GM15510 (cell line): ENCODE measurements around the gene ARHGDIA.

Experiments used
- POLR2A ChIP-seq: IDR thresholded peaks from 3 replicates; pipeline ENCODE4 v1.6.1; 2011; ENCODE audit warnings: borderline replicate concordance; ENCODE audit not compliant: insufficient read length; ENCODE audit errors: extremely low read depth

Gene ARHGDIA

DNA sequence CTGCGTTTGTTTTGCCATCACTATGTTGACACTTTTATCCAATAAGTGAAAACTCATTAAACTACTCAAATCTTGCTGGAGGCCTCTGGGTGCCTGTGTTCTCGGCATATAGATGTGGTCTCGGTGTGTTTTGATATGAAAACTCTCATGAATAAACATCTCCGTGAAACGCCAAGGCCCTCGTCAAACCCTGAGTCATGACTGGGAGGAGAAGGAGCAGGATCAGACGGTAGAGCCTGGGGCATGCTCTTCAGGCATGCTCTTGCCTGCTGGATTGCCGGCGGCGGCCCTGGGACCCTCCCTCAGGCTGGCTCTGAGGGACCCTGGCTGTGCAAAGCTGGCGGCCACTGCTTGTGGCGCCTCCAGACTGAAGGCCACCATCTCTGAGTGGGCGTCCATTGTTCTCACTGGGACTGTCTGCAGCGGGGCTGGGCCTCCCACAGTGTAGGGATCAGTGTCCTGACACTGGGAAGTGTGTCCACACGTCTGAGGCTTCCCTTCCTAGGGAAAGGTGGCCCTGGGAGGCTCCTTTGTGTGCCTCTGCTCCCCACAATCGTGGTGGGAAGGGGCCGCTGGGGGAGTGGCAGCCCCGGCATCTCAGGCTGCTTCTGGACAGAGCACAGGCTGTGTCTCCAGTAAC, 29.2 kb upstream of the ARHGDIA start:
- no peak for TF ChIP-seq POLR2A

GRCh38 chr17:81899514-81900166, 28.5 kb upstream of the ARHGDIA start:
- no peak for TF ChIP-seq POLR2A

DNA sequence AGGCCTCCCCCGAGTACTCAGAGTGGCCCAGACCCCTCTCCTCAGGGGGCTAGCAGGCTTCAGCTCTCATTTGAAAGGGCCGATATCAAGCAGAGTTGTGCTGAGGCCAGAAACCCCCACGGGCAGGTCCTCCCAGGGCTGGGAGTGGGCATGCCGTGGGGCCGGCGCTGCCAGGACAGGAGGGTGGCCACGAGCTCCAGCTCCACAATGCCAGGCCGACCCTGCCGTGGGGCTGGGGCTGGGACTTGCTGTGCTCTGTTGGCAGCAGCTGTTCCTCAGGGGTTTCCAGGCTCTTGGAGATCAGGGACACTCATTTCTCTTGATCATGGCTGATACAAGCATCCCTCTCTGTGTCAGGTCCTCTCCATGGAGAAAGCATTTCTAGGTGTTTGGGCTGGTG, 27.7 kb upstream of the ARHGDIA start:
- TF ChIP-seq POLR2A: no peak

GRCh38 chr17:81898029-81898866, 27.1 kb upstream of the ARHGDIA start:
- no peak for TF ChIP-seq POLR2A

DNA sequence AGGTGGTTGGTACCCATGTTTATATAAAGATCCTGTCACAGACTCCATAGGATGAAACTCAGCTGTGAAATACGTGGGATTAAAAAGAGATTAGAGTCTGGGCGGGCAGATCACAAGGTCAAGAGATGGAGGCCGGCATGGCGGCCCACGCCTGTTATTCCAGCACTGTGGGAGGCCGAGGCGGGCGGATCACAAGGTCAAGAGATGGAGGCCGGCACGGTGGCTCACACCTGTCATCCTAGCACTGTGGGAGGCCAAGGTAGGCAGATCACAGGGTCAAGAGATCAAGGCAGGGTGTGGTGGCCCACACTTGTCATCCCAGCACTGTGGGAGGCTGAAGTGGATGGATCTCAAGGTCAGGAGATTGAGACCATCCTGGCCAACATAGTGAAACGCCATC, 24.3 kb upstream of the ARHGDIA start:
- TF ChIP-seq POLR2A: no peak

DNA sequence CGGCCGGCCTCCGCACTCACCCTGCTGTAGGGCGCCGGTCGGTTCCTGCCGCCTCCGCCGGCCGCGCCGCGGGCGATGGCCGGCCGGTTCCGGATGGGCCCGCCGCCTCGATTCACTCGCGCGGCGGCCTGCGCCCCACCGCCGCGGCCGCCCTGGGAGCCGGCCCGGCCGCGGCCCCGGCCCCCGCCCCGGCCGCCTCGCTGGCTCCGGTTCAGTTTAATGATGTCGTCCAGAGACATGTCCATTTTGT, 20.1 kb upstream of the ARHGDIA start:
- no peak for TF ChIP-seq POLR2A

- no peak for TF ChIP-seq POLR2A
These were observed 19.5 kb upstream of the ARHGDIA start for GRCh38 chr17:81890447-81891302.

- TF ChIP-seq POLR2A: no peak
These were observed 18.5 kb upstream of the ARHGDIA start for GRCh38 chr17:81889602-81890001.

GRCh38 chr17:81888988-81889595, 18.0 kb upstream of the ARHGDIA start:
- TF ChIP-seq POLR2A: no peak

GRCh38 chr17:81888105-81888987, 17.2 kb upstream of the ARHGDIA start:
- no peak for TF ChIP-seq POLR2A

DNA sequence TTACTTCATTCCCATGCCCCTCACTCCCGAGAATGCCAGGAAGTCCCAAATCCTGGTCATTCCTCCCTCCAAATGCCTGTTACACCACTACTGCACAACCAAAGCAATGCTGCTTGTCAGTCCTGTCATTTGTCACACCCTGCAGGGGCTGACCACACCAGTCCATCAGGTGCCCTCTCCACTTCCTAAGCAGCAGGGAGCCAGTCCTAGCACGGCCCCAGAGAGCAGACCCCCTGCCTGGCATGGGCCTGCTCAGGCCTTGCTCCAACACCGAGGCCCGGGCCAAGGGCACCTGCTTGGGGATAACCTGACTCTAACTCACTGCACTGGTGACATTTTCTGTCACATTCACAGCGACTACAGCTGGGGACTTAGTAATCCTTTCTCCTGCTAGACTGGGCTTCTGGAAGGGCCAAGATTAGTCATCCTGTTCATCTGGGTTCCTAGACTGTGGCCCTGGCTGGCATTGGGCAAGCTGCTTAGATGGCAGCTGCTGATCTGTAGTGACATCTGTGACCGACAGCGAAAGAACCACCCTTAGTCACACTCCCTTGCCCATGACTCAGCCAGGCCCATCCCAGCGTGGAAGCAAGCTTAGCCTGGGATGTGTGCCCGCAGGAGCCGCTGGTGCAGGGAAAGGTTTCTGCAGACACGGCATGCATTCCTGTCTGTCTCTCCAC, 14.9 kb upstream of the ARHGDIA start:
- no peak for TF ChIP-seq POLR2A

DNA sequence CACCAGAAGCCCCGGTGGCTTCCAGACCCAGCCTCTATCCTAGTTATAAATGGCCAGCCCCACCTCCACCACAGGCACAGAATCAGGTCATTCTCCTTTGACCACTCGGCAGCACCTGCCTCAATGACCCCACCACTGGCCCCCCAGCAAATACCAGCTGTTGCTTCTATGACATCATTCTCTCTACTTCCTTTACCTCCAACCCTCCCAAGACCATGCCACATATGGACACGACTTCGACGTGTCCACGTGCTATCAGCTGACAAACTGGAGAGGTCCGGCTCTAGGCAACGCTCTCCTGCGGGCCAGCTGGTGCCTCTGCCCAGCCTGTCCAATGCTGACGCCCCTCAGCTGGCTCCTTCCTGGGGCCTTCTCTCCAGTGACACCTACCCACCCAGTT, 14.3 kb upstream of the ARHGDIA start:
- no peak for TF ChIP-seq POLR2A

DNA sequence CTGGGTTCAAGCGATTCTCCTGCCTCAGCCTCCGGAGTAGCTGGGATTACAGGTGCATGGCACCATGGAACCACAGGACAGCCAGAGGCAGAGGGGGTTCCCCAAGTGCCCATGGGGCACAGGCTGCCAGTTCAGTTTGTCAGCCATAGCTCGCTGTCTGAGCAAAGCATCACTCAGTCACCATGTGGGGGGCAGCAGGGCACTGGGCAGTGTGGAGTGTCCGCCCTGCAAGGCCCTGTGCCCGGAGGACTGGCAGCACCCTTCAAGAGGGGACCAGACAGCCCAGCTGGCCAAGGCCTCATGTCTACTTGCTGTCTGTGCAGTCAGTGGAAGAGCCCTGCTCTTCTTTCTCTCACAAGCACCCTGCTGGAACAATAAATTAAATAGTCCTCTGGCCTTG, 13.8 kb upstream of the ARHGDIA start:
- TF ChIP-seq POLR2A: no peak
